ENCODE data around the gene C6orf136.

Gene C6orf136

GRCh38 chr6:30615219-30615957 lies 31.5 kb upstream of the C6orf136 start:
- DNase-seq (ENCODE audit: low read depth in 2 of 2), result no peak

DNA sequence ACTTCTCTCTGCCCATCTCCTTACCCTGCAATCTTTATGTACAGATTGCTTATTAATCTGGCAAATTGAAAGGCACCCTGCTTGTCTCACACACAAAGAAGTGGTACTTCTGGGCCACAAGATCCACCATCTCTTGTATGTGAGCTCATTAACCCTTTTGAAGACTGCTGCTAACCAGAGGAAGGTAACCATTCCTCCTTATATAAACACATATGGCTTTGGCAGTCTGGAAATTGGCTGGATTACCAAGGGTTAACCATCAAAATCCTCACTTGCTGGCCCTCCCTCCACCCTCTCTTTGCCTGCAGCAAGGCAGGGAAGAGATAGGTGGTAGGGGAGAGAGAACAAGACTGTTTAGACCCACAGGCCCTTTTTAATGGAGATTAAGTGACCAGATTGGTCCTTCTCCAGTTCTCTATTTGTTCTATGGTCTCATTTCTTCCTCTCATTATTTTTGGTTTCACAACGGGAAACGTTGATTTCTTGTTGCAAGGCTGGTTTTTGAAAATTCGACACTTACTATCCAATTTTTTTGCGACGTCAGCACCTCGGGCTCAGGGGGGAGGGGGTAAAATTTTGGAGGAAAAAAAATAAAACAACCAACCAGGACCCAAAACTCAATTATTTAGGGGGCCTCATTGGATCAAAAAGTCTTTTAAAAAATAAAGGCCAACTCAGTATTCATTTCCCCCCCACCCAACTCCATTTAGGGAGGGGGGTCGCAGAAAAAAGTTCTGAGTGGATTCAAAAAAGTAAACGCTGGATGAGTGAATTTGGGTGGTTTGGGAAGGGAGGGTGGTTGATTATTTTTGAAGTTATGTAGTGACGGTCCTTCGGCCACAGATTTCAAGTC lies 30.7 kb upstream of the C6orf136 start:
- no peak for DNase-seq (ENCODE audit: low read depth in 2 of 2)

DNA sequence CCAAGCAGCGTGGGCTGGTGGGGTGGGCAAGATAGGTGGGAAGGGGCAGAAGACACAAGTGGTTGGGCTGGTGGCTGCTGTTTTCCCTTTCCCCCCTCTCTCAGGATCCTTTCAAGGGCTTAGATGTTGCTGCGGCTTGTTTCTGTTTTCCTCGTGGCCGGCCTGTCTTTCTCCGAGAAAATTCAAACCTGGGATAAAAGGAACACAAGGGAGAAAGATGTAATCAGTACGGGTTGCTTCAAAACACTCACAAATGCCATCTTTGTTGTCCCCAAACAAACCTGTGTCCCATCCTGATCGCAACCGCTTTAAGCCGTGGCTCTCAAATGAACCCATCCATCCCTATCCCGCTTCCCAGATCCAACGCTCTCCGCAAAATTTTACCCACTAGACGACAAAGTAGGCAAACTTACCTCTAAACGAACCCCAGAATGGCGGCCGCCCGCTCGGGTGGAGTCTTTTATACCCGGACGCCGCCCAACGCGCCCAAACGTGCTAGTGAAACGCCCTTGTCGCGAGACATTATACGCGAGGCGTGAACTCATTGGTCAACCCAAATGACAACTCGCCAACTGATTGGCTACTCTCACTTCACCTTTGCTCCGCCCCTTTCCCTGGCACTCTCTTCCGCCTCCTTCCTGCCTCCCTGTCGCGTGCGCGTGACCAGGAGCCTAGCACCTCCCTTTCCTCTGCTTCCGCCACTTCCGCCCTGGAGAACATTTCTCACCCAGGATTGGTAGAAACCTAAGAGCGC lies 29.9 kb upstream of the C6orf136 start, which contains the start of gene PPP1R10:
Gene PPP1R10 (minus strand): TSS at position 433 of the 754 bp plus-strand sequence. CDS start 7,299 bp downstream, outside the sequence.
- DNase-seq (ENCODE audit: low read depth in 2 of 2), result peak; percentile 95 to 96

DNA sequence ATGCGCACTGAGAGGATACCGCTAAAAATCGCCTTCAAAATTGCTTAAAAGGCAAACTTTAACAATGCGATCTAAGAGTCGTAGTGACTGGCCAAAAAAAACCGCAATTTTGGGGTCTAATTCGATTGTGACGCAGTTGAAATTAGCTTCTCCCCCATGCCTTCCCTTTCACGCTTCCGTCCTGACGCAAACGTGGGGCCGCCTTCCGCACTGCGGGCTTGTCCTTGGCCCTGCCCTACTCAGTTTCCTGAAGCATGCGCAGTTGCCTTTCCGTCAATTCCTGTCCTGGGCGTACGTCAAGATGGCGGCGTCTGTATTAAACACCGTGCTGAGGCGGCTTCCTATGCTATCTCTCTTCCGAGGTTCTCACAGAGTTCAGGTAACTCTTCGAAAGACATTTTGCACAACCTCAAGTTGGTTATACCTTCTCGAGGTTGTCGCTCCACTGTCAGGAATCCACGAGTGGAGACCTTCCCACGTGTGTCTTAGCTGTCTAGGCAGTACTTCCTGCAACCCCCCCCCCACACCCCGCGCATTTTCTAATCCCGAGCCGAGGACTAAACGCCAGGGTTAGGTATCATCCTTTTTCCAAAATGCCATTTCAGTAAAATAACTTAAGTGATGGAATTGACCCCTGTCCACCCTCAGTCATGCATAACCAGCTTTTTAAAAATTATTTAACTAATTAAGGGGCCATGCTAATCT lies 29.2 kb upstream of the C6orf136 start, which contains the start of gene MRPS18B:
Gene MRPS18B (plus strand): TSS at position 276 of the 705 bp plus-strand sequence. CDS start 26 bp downstream, at position 302.
- peak; percentile 93 to 95 for DNase-seq (ENCODE audit: low read depth in 2 of 2)

- no peak for DNase-seq (ENCODE audit: low read depth in 2 of 2)
These were observed 28.6 kb upstream of the C6orf136 start for GRCh38 chr6:30618270-30618797.

DNA sequence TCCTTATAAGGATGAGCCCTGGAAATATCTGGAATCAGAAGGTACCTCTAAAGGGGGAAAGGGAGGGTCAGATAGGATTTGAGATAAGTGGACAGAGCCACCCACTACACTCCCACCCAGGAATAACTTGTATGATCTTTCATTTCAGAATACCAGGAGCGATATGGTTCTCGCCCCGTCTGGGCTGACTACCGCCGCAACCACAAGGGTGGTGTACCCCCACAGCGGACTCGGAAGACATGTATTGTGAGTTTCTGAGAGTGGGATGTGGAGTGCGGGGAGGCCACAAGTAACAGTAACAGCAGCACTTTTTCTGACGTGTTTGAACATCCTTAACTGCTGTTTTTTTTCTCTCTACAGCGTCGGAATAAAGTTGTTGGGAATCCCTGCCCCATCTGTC lies 27.4 kb upstream of the C6orf136 start:
- no peak for DNase-seq (ENCODE audit: low read depth in 2 of 2)

DNA sequence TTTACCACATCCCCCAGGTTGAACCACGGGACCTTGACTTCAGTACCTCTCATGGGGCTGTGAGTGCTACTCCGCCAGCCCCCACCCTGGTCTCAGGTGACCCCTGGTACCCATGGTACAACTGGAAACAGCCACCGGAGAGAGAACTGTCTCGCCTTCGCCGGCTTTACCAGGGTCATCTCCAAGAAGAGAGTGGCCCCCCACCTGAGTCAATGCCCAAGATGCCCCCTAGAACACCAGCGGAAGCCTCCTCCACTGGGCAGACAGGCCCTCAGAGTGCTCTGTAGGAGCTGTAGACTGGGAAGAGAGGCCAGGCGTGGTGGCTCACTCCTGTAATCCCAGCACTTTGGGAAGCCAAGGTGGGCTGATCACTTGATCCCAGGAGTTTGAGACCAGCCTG lies 21.4 kb upstream of the C6orf136 start:
- DNase-seq (ENCODE audit: low read depth in 2 of 2), result no peak

DNA sequence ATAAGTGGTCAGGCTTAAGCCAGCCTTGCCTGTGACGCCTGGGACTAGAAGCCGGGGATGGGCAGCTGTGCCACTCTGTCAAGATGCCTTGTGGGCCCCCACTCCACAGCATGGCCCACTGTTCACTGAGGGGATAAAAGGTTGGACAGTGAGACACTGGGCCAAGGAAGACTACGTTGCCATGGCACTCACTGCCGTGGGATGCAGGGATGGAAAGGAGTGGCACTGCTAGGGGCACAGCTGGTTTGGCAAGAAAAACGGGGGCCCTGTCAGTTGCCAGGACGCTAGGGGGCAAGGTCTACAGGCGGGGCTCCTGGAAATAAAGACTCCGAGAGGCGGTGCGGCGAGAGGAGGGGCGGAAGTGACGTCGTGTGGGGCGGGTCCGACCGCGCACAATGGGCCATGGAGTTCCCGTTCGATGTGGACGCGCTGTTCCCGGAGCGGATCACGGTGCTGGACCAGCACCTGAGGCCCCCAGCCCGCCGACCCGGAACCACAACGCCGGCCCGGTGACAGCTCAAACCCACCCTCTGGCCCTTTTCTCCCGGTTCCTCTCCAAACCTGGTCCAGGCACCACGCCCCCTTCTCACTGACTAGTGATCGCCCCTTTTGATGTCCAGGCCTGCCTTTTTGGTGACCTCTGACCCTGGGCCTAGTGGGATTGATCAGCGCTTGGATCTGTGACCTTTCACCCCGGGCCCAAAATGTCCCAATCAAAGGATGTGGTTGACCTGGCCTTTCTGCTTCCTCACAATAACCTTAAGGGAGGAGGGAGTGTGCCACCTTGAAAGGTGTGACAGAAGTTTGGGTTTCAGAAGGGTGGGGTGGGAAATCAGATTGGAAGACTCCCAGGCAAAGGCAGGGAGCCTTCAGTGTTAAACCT lies 20.2 kb upstream of the C6orf136 start, which contains the start of gene ATAT1:
Gene ATAT1 (plus strand): TSS at position 391 of the 883 bp plus-strand sequence.
- peak; percentile 74 to 88 for DNase-seq (ENCODE audit: low read depth in 2 of 2)

DNA sequence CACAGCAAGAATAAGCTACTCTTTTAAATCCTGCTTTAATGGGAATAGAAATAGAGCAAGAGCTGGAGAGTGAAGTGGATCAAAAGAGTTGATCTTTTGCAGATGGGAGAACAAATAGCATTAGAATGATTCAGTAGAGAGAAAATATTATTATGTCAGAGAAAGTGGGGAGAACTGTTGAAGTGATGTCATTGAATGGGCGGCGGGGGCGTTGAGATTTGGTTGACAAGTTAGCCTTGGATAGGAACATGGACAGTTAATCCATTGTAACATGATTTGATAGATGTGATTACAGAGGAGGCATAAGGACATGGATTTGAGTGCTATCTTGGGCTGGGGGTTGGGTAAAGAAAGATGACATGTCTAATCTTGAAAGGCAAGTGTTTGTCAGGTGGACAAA lies 11.1 kb upstream of the C6orf136 start:
- no peak for DNase-seq (ENCODE audit: low read depth in 2 of 2)

DNA sequence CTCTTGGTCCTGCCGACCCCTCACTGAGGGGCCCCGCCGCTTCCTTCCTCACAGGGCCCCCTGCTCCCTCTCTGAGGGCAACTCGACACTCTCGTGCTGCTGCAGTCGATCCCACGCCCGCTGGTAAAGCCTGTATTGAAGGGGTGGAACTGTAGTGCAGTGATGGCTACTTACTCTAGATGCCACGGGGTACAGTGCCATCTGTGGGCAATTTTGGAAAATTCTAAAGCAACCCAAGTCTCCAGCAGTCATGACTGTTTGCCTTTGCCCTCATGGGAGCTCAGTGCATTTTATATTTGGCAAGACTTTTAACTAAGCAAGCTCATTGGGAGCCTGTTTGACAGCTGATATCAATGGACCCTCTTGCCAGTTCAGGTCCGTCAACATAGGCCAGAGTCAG lies 6.5 kb upstream of the C6orf136 start:
- DNase-seq (ENCODE audit: low read depth in 2 of 2), result no peak

- DNase-seq (ENCODE audit: low read depth in 2 of 2), result no peak
These were observed 5.9 kb upstream of the C6orf136 start for GRCh38 chr6:30641048-30641447.

GRCh38 chr6:30643656-30644055 lies 3.3 kb upstream of the C6orf136 start:
- DNase-seq (ENCODE audit: low read depth in 2 of 2), result no peak

- DNase-seq (ENCODE audit: low read depth in 2 of 2), result no peak
These were observed 2.2 kb upstream of the C6orf136 start for GRCh38 chr6:30644769-30645168.

- DNase-seq (ENCODE audit: low read depth in 2 of 2), result no peak
These were observed 944 bp upstream of the C6orf136 start for GRCh38 chr6:30645989-30646388.

DNA sequence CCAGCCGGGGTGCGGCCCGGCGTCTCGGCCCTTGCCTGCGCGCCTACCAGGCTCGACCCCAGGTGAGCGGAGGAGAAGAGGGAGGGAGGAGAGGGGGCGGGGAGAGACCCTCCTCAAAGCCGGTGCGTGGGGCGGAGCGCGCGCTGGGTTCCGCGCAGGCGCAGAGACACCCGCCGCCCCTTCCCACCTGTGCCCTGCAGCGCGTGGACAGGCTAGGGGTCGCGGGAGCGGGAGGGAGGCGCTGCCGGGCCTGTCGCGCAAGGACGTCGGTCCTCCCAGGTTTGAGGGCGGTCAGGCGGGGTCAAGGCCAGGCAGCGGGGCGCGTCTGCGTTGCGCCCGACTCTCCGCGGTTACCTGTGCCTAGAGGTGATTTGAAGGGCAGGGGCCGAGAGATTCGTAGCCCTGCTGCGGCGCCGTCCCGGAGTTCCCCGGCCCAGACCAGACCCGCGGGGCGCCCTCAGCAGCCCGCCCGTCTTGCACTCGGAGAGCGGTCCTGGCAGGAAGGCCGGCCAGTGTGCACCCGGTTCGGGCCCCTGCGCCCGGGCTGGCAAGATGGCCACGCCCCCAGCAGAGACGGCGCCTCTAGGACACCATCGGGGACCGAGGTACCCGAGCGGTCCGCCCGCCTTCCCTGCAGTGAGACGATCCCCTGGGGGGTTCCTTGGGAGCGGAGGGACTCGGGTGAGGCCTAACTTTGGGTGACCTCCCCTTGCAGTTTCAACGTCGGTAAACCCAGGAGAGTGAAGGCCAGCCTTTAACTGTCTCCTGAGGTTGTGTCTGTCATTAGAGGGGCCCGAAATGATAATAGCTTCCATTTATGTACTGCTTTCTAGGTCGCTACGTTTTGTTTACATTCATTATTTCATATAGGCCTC lies 546 bp downstream of the C6orf136 start:
- DNase-seq (ENCODE audit: low read depth in 2 of 2), result peak; percentile 66 to 69

DNA sequence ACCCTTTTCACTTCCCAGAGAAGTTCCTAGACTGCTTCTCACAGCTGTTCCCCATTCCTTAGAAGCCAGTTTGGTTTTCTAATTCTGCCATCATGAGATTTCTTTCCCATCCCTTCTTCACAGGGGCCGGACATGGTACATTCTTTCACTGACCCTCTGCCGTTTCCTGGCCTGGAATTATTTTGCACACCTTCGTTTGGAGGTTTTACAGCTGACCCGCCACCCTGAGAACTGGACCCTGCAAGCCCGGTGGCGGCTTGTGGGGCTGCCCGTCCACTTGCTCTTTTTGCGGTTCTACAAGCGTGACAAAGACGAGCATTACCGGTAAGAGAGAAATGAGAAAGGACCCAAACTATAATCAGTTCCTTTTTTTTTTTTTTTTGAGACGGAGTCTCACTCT lies 4.2 kb downstream of the C6orf136 start:
- DNase-seq (ENCODE audit: low read depth in 2 of 2), result no peak

DNA sequence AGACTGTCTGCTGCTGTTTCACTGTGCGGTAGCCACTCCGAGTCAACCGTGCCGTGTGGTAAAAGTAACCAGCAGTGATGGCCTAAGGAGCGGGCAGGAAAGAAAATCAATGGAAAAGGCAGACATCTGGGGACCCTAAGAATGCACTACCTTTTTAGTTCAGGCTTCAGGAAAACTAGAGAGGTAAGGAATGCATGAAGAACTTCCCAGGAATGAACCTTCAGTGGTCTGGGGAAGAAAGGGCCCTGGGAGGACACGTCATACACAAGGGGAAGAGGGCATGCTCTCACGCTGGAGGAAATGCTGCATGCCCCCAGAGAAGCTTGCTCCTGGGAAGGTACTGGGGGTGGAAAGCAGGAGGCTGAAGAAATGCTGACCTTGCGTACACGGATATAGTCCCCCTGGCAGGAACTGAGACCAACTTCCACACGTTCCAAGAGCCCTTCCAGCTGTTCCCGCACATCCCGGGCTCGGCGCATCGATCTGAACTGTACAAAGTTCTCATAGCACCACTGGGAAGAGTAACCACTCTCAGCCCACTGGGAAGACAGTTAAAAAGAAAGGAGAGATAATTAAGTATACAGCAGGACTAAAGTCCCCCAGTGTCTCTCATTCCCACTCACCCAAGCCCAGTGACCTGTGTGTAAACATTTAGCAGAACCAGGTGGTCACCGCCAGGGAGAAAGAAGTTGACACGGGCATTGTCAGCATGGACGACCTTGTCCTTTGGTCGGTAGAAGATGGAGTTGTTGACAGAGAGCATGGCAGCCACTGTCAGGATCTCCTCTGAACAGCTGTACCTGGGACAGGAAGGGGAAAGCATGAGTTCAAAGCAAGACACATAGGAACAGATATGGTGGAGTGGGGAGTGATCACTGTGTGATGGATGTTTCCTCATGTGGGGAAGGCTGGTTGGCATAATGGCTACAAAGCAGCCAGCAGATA lies 8.1 kb downstream of the C6orf136 start:
- no peak for DNase-seq (ENCODE audit: low read depth in 2 of 2)

DNA sequence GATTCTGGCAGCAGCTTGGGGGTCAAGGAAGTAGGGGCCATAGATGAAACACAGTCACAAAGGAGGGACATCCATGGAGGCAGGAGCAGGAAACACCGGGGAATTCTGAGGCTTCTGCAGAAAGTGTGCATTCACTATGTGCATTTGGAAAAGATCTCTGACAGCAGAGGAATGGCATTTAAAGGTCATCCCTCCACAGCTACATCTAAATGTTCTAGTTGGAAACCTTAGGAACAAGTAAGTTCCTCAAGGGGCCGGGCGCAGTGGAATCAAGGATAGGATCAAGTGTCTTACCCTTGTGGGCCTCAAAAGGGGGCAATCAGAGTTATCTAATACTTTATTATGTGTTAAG lies 8.8 kb downstream of the C6orf136 start:
- no peak for DNase-seq (ENCODE audit: low read depth in 2 of 2)

Measured in stimulated activated CD4-positive, alpha-beta T cell treated with anti-CD3 and anti-CD28 coated beads, Interleukin-12 subunit alpha, Interleukin-12 subunit beta, amount 100 ng/mL, for 24 hours (primary cell).